OCI-LY1 (cell line): ENCODE measurements around the gene GASK1A.

Experiments used
- H2AFZ ChIP-seq: fragments of 200-600 bp; sonication (generic), shearing (Covaris generic); 2 replicates; pipeline ENCODE4 v1.6.0; 2014; ENCODE audit warnings: antibody characterized with exemption, mild to moderate bottlenecking, low read length
- H3F3A ChIP-seq: fragments of 200-600 bp; sonication (generic), shearing (Covaris generic); 2 replicates; pipeline ENCODE4 v1.6.0; 2014; ENCODE audit warnings: mild to moderate bottlenecking, antibody characterized with exemption, low read length, moderate library complexity; ENCODE audit not compliant: insufficient read depth
- H3K27ac ChIP-seq: fragments of 200-600 bp; sonication (generic); 2 replicates; pipeline ENCODE4 v1.5.1; 2014; ENCODE audit warnings: low read length, mixed run types, mild to moderate bottlenecking, low read depth; ENCODE audit not compliant: poor library complexity, severe bottlenecking
- H3K27me3 ChIP-seq: fragments of 200-600 bp; sonication (generic); 2 replicates; pipeline ENCODE4 v1.6.0; 2014; ENCODE audit warnings: antibody characterized with exemption, mild to moderate bottlenecking, low read length, moderate library complexity; ENCODE audit not compliant: insufficient read depth
- H3K36me3 ChIP-seq: fragments of 200-600 bp; sonication (generic); 2 replicates; pipeline ENCODE4 v1.6.1; 2014; ENCODE audit warnings: mild to moderate bottlenecking, antibody characterized with exemption, low read length, moderate library complexity, mixed read lengths; ENCODE audit not compliant: insufficient read depth
- H3K4me1 ChIP-seq: fragments of 200-600 bp; sonication (generic); 2 replicates; pipeline ENCODE4 v1.5.1; 2014; ENCODE audit warnings: mild to moderate bottlenecking, low read length, moderate library complexity; ENCODE audit not compliant: insufficient read depth, severe bottlenecking
- H3K4me2 ChIP-seq: fragments of 200-600 bp; sonication (generic), shearing (Covaris generic); 2 replicates; pipeline ENCODE4 v1.6.1; 2014; ENCODE audit warnings: low read length
- H3K4me3 ChIP-seq: fragments of 200-600 bp; sonication (generic); 2 replicates; pipeline ENCODE4 v1.5.1; 2014; ENCODE audit warnings: low read length, low read depth, mild to moderate bottlenecking, mixed read lengths; ENCODE audit not compliant: poor library complexity, severe bottlenecking
- H3K79me2 ChIP-seq: fragments of 200-600 bp; shearing (Covaris generic); 2 replicates; pipeline ENCODE4 v1.6.1; 2016; ENCODE audit warnings: mixed run types, low read length, mixed read lengths; ENCODE audit not compliant: insufficient read depth
- H3K9ac ChIP-seq: fragments of 200-600 bp; sonication (generic), shearing (Covaris generic); 2 replicates; pipeline ENCODE4 v1.6.1; 2014; ENCODE audit warnings: mild to moderate bottlenecking, low read length, mixed read lengths
- H3K9me2 ChIP-seq: fragments of 200-600 bp; sonication (generic), shearing (Covaris generic); 2 replicates; pipeline ENCODE4 v1.6.1; 2014; ENCODE audit warnings: low read depth, mild to moderate bottlenecking, low read length, mixed read lengths
- H3K9me3 ChIP-seq: fragments of 200-600 bp; shearing (Covaris generic); 2 replicates; pipeline ENCODE4 v1.6.1; 2014; ENCODE audit warnings: low read length, mixed read lengths
- H4K20me1 ChIP-seq: fragments of 200-600 bp; sonication (generic), shearing (Covaris generic); 2 replicates; pipeline ENCODE4 v1.6.0; 2016; ENCODE audit warnings: mild to moderate bottlenecking, low read length; ENCODE audit not compliant: insufficient read depth
- EZH2 ChIP-seq: fragments of 200-600 bp; sonication (generic), shearing (Covaris generic); IDR thresholded peaks from 2 replicates; pipeline ENCODE4 v1.8.0; 2017; ENCODE audit warnings: borderline replicate concordance, mixed run types, mild to moderate bottlenecking, antibody characterized with exemption, low read length, moderate library complexity, mixed read lengths
- TF ChIP-seq, protein P1 (sequence below): fragments of 200-600 bp; sonication (generic), shearing (Covaris generic); IDR thresholded peaks from 2 replicates; pipeline ENCODE4 v1.5.1; 2017; ENCODE audit warnings: mild to moderate bottlenecking, antibody characterized with exemption, low read length, moderate library complexity, mixed read lengths

Gene GASK1A

DNA sequence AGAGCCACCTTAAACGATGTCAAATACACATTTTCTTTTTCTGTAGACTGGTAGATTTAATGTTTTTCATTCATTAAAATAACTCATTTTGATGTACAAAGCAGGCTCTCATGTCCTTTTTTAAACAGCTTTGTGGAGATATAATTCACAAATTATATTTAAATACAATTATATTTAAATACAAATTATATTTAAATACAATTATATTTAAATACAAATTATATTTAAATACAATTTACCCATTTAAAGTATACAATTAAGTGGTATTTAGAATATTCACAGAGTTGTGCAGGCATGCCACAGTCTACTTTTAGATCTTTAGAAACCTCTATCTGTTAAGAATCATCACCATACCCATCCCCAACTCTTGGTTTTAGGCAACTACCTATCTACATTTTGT lies 36.4 kb upstream of the GASK1A start:
- Histone ChIP-seq H3K27ac (no peak overlapping the region), H4K20me1 (no peaks in the 10 kb centered on the region), H3K27me3 (no peaks in the 10 kb centered on the region), H3K36me3 (no peaks in the 10 kb centered on the region), H3K4me3 (no peak overlapping the region), H3K79me2 (no peaks in the 10 kb centered on the region), H3F3A (no peaks in the 10 kb centered on the region), H2AFZ (no peak overlapping the region), H3K4me1 (no peaks in the 10 kb centered on the region), H3K9me2 (no peaks in the 10 kb centered on the region), H3K4me2 (no peak overlapping the region), H3K9me3 (no peaks in the 10 kb centered on the region), H3K9ac (no peak overlapping the region)
- no peak for TF ChIP-seq EZH2
- TF ChIP-seq, protein P1, sequence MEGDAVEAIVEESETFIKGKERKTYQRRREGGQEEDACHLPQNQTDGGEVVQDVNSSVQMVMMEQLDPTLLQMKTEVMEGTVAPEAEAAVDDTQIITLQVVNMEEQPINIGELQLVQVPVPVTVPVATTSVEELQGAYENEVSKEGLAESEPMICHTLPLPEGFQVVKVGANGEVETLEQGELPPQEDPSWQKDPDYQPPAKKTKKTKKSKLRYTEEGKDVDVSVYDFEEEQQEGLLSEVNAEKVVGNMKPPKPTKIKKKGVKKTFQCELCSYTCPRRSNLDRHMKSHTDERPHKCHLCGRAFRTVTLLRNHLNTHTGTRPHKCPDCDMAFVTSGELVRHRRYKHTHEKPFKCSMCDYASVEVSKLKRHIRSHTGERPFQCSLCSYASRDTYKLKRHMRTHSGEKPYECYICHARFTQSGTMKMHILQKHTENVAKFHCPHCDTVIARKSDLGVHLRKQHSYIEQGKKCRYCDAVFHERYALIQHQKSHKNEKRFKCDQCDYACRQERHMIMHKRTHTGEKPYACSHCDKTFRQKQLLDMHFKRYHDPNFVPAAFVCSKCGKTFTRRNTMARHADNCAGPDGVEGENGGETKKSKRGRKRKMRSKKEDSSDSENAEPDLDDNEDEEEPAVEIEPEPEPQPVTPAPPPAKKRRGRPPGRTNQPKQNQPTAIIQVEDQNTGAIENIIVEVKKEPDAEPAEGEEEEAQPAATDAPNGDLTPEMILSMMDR = no peak

DNA sequence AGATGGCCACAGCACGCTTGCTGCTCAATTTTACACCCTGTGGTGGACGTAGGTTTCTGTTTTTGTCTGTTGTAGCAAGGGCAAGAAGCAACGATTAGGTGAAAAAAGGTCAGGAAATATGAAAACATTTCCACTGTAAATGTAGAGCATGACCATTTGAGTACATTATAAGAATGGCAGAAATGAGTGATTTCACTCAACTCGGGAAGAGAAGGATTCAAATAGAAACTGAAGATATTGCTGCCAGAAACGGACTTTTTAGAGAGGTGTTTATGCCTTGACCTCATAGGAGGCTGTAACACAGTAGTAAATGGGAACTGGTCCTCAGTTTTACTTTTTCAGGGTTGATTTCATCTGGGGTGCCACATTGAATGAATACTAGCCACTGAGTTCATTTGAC lies 33.1 kb upstream of the GASK1A start:
- no peak overlapping the region for H2AFZ ChIP-seq
- no peaks in the 10 kb centered on the region for H3K36me3 ChIP-seq
- H3K4me3 ChIP-seq = no peak overlapping the region
- no peak overlapping the region for H3K9ac ChIP-seq
- H3K4me1 ChIP-seq = no peaks in the 10 kb centered on the region
- TF ChIP-seq EZH2 = no peak
- TF ChIP-seq, protein P1 = no peak
- H4K20me1 ChIP-seq = no peaks in the 10 kb centered on the region
- no peaks in the 10 kb centered on the region for H3K9me3 ChIP-seq
- no peaks in the 10 kb centered on the region for H3F3A ChIP-seq
- H3K27me3 ChIP-seq = no peaks in the 10 kb centered on the region
- H3K27ac ChIP-seq = no peak overlapping the region
- no peaks in the 10 kb centered on the region for H3K79me2 ChIP-seq
- H3K9me2 ChIP-seq = no peaks in the 10 kb centered on the region
- H3K4me2 ChIP-seq = no peak overlapping the region

DNA sequence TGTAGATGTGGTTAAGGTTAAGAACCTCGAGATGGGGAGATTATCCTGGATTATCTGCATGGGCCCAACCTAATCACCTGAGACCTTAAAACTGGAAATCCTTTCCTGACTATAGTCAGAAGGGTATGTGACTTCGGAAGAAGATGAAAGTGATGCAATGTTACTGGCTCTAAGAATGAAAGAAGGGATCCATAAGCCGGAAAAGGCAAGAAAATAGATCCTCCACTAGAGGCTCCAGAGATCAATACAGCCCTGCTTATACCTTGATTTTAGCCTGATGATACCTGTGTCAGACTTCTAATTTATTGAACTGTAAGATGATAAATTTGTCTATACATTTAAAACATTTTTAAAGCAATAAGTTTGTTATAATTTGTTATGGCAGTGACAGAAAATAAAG lies 21.5 kb upstream of the GASK1A start:
- Histone ChIP-seq H2AFZ (no peak overlapping the region), H3K4me3 (no peak overlapping the region), H3K79me2 (no peaks in the 10 kb centered on the region), H3K27ac (no peak overlapping the region), H3K36me3 (no peaks in the 10 kb centered on the region), H3F3A (no peaks in the 10 kb centered on the region), H3K4me2 (no peak overlapping the region), H3K27me3 (no peaks in the 10 kb centered on the region), H3K9ac (no peak overlapping the region), H3K4me1 (no peaks in the 10 kb centered on the region), H4K20me1 (no peaks in the 10 kb centered on the region), H3K9me3 (no peaks in the 10 kb centered on the region), H3K9me2 (no peaks in the 10 kb centered on the region)
- TF ChIP-seq EZH2 = no peak
- TF ChIP-seq, protein P1 = no peak; the same call in 1 of the 2 replicates
